ENCODE measurements around the gene KRTAP2-2. TPM values are rescaled to one million over a fixed set of nuclear protein-coding genes. Genes with fewer than 3 reads are reported as not detected.
A peak's percentile ranks its signal among the peaks of the same experiment; 100 is the strongest.
"Not testable (repeated sequence)": the region's sequence is repeated elsewhere in the genome, so short reads cannot be mapped to it uniquely, and the experiment has no call there.

KRTAP2-2 gene
- total RNA-seq, 1 experiment from 2014 or later: not detected

DNA sequence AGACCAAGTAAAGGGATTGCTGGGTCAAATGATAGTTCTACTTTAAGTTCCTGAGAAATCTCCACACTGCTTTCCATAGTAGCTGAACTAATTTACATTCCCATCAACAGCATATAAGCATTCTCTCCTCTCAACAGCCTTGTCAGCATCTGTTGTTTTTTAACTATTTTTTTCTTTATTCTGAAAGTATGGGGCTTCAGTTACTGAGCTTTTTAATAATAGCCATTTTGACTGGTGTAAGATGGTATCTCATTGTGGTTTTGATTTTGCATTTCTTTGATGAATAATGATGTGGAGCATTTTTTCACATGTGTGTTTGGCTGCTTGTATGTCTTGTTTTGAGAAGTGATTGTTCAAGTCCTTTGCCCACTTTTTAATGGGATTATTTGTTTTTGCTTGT is 2.5 kb downstream of the KRTAP2-2 start:
- H3K4me2 ChIP-seq: no peak overlapping the region
- TF ChIP-seq EZH2 (IDR thresholded peaks at IDR 0.05; ENCODE audit: low read depth): no peak
- no peak for TF ChIP-seq CTCF (conservative IDR thresholded peaks at IDR 0.05)
- 0 out of 2 replicates have a peak, but pooled peaks cover 5% of the 10 kb centered on the region for H3K36me3 ChIP-seq (ENCODE audit: low read depth)
- intact Hi-C loops (cut with micrococcal nuclease; ENCODE audit: unreplicated experiment): no loop called here
- no peaks in the 10 kb centered on the region for H3K27me3 ChIP-seq (ENCODE audit: insufficient read depth, low read depth)
- no peak overlapping the region for H2AFZ ChIP-seq
- H4K20me1 ChIP-seq (ENCODE audit: insufficient read depth): no peaks in the 10 kb centered on the region
- peaks cover 29% of the 10 kb centered on the region for H3K4me1 ChIP-seq (replicated peaks; ENCODE audit: insufficient read depth)
- CTCF ChIA-PET: no interaction called here
- no TSS peak for BruUV-seq (replicated peaks)
- H3K9me2 ChIP-seq (ENCODE audit: insufficient read depth): no peaks in the 10 kb centered on the region
- POLR2A ChIA-PET (ENCODE audit: unreplicated experiment): no interaction called here
- no peak overlapping the region for H3K27ac ChIP-seq
- no peak overlapping the region for H3K4me3 ChIP-seq
- peaks cover 9% of the 10 kb centered on the region; the same call in 1 of the 2 replicates for H3K9me3 ChIP-seq (ENCODE audit: insufficient read depth, low read depth)
- peaks cover 23% of the 10 kb centered on the region for H3F3A ChIP-seq (ENCODE audit: insufficient read depth, low read depth)
- no peak for DNase-seq
- no peaks in the 10 kb centered on the region for H3K79me2 ChIP-seq (ENCODE audit: low read depth)

DNA sequence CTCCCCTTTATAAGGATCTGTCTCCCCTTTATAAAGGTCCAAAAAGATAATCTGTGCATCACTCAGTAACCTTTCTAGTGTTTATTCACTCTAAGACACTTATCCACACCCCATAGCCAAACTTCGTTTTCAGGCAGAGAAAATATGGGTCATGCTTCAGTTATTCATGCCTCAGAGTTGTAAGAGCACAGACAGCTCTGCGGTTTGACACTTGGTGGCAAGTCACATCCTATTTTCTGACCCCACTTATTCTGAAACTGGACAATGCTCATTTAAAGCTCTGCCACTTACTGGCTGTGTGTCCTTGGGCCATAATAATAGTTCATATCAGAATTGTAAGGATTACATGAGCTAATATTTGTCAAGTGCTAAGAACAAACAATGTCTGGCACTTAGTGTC is 5.9 kb downstream of the KRTAP2-2 start:
- TF ChIP-seq CTCF (conservative IDR thresholded peaks at IDR 0.05) (no peak), EZH2 (IDR thresholded peaks at IDR 0.05; ENCODE audit: low read depth) (no peak)
- intact Hi-C loops (cut with micrococcal nuclease; ENCODE audit: unreplicated experiment): loop anchor here (5.0 kb wide), 1 partner anchor 92 kb away; no protein-coding TSS in a partner anchor
- peaks cover 28% of the 10 kb centered on the region for H3F3A ChIP-seq (ENCODE audit: insufficient read depth, low read depth)
- H3K27ac ChIP-seq: peak overlapping the region; percentile 97
- CTCF ChIA-PET: no interaction called here
- H3K4me3 ChIP-seq: peak overlapping the region; percentile 33; the same call in 1 of the 2 replicates
- DNase-seq: peak; percentile 17 to 92
- peaks cover 33% of the 10 kb centered on the region for H3K4me1 ChIP-seq (replicated peaks; ENCODE audit: insufficient read depth)
- no peak overlapping the region for H2AFZ ChIP-seq
- no TSS peak for BruUV-seq (replicated peaks)
- no peaks in the 10 kb centered on the region for H3K27me3 ChIP-seq (ENCODE audit: insufficient read depth, low read depth)
- peaks cover 9% of the 10 kb centered on the region; the same call in 1 of the 2 replicates for H3K9me3 ChIP-seq (ENCODE audit: insufficient read depth, low read depth)
- H3K9me2 ChIP-seq (ENCODE audit: insufficient read depth): no peaks in the 10 kb centered on the region
- POLR2A ChIA-PET (ENCODE audit: unreplicated experiment): interaction anchor here (0.5 to 0.7 kb wide), 4 partner anchors 23 to 980 kb away, joined by 3 read pairs; no protein-coding TSS in a partner anchor
- no peaks in the 10 kb centered on the region for H4K20me1 ChIP-seq (ENCODE audit: insufficient read depth)
- H3K79me2 ChIP-seq (ENCODE audit: low read depth): no peaks in the 10 kb centered on the region
- H3K36me3 ChIP-seq (ENCODE audit: low read depth): no peaks in the 10 kb centered on the region
- peak overlapping the region; percentile 74 for H3K4me2 ChIP-seq

- POLR2A ChIA-PET (ENCODE audit: unreplicated experiment): interaction anchor here (0.5 to 0.7 kb wide), 4 partner anchors 24 to 481 kb away, joined by 3 to 4 read pairs (median 3); no protein-coding TSS in a partner anchor
- Histone ChIP-seq H4K20me1 (ENCODE audit: insufficient read depth) (no peaks in the 10 kb centered on the region), H3K9me3 (ENCODE audit: insufficient read depth, low read depth) (peaks cover 6% of the 10 kb centered on the region; the same call in 1 of the 2 replicates), H3F3A (ENCODE audit: insufficient read depth, low read depth) (peaks cover 28% of the 10 kb centered on the region), H2AFZ (no peak overlapping the region), H3K27ac (peak overlapping the region; percentile 97), H3K36me3 (ENCODE audit: low read depth) (no peaks in the 10 kb centered on the region), H3K79me2 (ENCODE audit: low read depth) (no peaks in the 10 kb centered on the region), H3K4me3 (peak overlapping the region; percentile 33; the same call in 1 of the 2 replicates), H3K4me2 (peak overlapping the region; percentile 74), H3K4me1 (replicated peaks; ENCODE audit: insufficient read depth) (peaks cover 33% of the 10 kb centered on the region), H3K27me3 (ENCODE audit: insufficient read depth, low read depth) (no peaks in the 10 kb centered on the region), H3K9me2 (ENCODE audit: insufficient read depth) (no peaks in the 10 kb centered on the region)
- CTCF ChIA-PET: no interaction called here
- intact Hi-C loops (cut with micrococcal nuclease; ENCODE audit: unreplicated experiment): loop anchor here (1.0 to 5.0 kb wide), 2 partner anchors 91 to 133 kb away; no protein-coding TSS in a partner anchor
- no TSS peak for BruUV-seq (replicated peaks)
- peak; percentile 41 to 95 for DNase-seq
- TF ChIP-seq EZH2 (IDR thresholded peaks at IDR 0.05; ENCODE audit: low read depth) (no peak), CTCF (conservative IDR thresholded peaks at IDR 0.05) (no peak)
These were observed 6.6 kb downstream of the KRTAP2-2 start for GRCh38 chr17:41048441-41048840.

GRCh38 chr17:41046735-41047465 is 8.1 kb downstream of the KRTAP2-2 start, which contains the start of gene KRTAP2-1:
TSS of gene KRTAP2-1 (minus strand) at chr17:41047316. CDS start at chr17:41047267, 49 bp downstream.
- Histone ChIP-seq H3K9me3 (ENCODE audit: insufficient read depth, low read depth) (peaks cover 11% of the 10 kb centered on the region), H3K4me2 (peak within 1 kb of the TSS; percentile 74), H3F3A (ENCODE audit: insufficient read depth, low read depth) (peaks cover 28% of the 10 kb centered on the region), H3K4me1 (replicated peaks; ENCODE audit: insufficient read depth) (peaks cover 33% of the 10 kb centered on the region), H3K27ac (peak within 1 kb of the TSS; percentile 97)
- CTCF ChIA-PET; H2AFZ ChIP-seq; H4K20me1 ChIP-seq (ENCODE audit: insufficient read depth); H3K79me2 ChIP-seq (ENCODE audit: low read depth); H3K27me3 ChIP-seq (ENCODE audit: insufficient read depth, low read depth); POLR2A ChIA-PET (ENCODE audit: unreplicated experiment); H3K36me3 ChIP-seq (ENCODE audit: low read depth); DNase-seq; H3K4me3 ChIP-seq; H3K9me2 ChIP-seq (ENCODE audit: insufficient read depth); BruUV-seq (replicated peaks): not testable (repeated sequence)
- intact Hi-C loops (cut with micrococcal nuclease; ENCODE audit: unreplicated experiment): loop anchor here (5.0 kb wide), 1 partner anchor 90 kb away; no protein-coding TSS in a partner anchor
